GM12878 (cell line): Measurements from ENCODE around the gene UBE2D3. TPM values are rescaled to one million over a fixed set of nuclear protein-coding genes. Genes with fewer than 3 reads are reported as not detected.

Source experiments
- ATF7 ChIP-seq: fragments of 450-650 bp; IDR thresholded peaks from 2 replicates; pipeline ENCODE4 v1.6.1; 2016; ENCODE audit warnings: low read depth, mild to moderate bottlenecking
- BCL3 ChIP-seq: IDR thresholded peaks from 2 replicates; pipeline ENCODE4 v1.6.1; 2011; ENCODE audit warnings: borderline replicate concordance, low read depth, mild to moderate bottlenecking, moderate library complexity, low read length; ENCODE audit not compliant: insufficient read depth, poor library complexity, severe bottlenecking
- CEBPZ ChIP-seq: fragments of 150-350 bp; IDR thresholded peaks from 2 replicates; pipeline ENCODE4 v1.6.1; 2016; ENCODE audit warnings: low read depth, low read length
- CREM ChIP-seq: IDR thresholded peaks from 2 replicates; pipeline ENCODE4 v1.6.1; 2014; ENCODE audit warnings: antibody characterized with exemption, low read depth
- E2F8 ChIP-seq: fragments of 450-650 bp; IDR thresholded peaks from 2 replicates; pipeline ENCODE4 v1.6.1; 2018; ENCODE audit warnings: mild to moderate bottlenecking, low read depth, moderate library complexity; ENCODE audit not compliant: partially characterized antibody
- FOXM1 ChIP-seq: IDR thresholded peaks from 2 replicates; pipeline ENCODE4 v1.6.1; 2012; ENCODE audit warnings: low read depth, mild to moderate bottlenecking, inconsistent platforms, low read length, moderate library complexity
- HDAC6 ChIP-seq: fragments of 200-600 bp; sonication (generic); IDR thresholded peaks from one replicate; pipeline ENCODE4 v1.8.0; 2017; ENCODE audit warnings: antibody characterized with exemption; ENCODE audit not compliant: unreplicated experiment
- MYB ChIP-seq: fragments of 150-350 bp; IDR thresholded peaks from 2 replicates; pipeline ENCODE4 v1.6.1; 2014; ENCODE audit warnings: mild to moderate bottlenecking, low read depth, low read length, borderline replicate concordance
- MYC ChIP-seq: IDR thresholded peaks from 2 replicates; pipeline ENCODE4 v1.6.1; 2011; ENCODE audit warnings: mild to moderate bottlenecking, low read length, moderate library complexity, inconsistent platforms; ENCODE audit not compliant: insufficient read depth, insufficient replicate concordance, insufficient read length, severe bottlenecking
- PKNOX1 ChIP-seq: fragments of 450-650 bp; IDR thresholded peaks from 2 replicates; pipeline ENCODE4 v1.6.1; 2016; ENCODE audit warnings: mild to moderate bottlenecking
- RELB ChIP-seq: fragments of 450-650 bp; IDR thresholded peaks from 2 replicates; pipeline ENCODE4 v1.6.1; 2017; ENCODE audit warnings: low read depth, mild to moderate bottlenecking, moderate library complexity
- TBL1XR1 ChIP-seq: IDR thresholded peaks from 2 replicates; pipeline ENCODE4 v1.6.1; 2012; ENCODE audit warnings: low read depth, low read length, improper control_type of control experiment
- ZNF24 ChIP-seq: fragments of 450-650 bp; IDR thresholded peaks from 2 replicates; pipeline ENCODE4 v1.6.1; 2017; ENCODE audit warnings: antibody characterized with exemption, mild to moderate bottlenecking
- polyA plus RNA-seq, 11 experiments: library from polyadenylated mRNA; depleted of rRNA in 4 of 11; unstranded in 6 of 11; stranded (reverse) in 5 of 11; fragments of >200 nt; fragmentation: Nextera tagmentation in 4 of 11; fragmentation: Illumina TruSeq in 1 of 11; extraction: Ambion mirVana in 4 of 11; extraction: Trizol in 1 of 11; gene quantifications; 1 replicate in 1 of 11; 2 replicates in 10 of 11; pipeline versions ENCODE4 v1.2.1 to v1.2.3, GENCODE V29; 2011 to 2016; ENCODE audit warnings: inconsistent platforms in 2 of 11, missing spikeins in 2 of 11, low read depth in 1 of 11
- total RNA-seq, 4 experiments: library from RNA; depleted of rRNA in 3 of 4; stranded (reverse); fragments of >200 nt in 3 of 4; fragmentation: Illumina TruSeq in 1 of 4; extraction: Trizol in 1 of 4; gene quantifications; 2 replicates each; pipeline versions ENCODE4 v1.2.1 to v1.2.3, GENCODE V29; 2013 to 2021

Gene UBE2D3
- total and polyA plus RNA-seq, 10 of the 15 experiments (the other 5 are each of a cell fraction or from before 2014, with no cell fraction given): 162 to 572 (median 395) TPM

GRCh38 chr4:102759831-102760644 is 67.3 kb downstream of the UBE2D3 start (continued):
- 0 out of 2 replicates have a peak, but pooled peaks have one; percentile 31 for TF ChIP-seq FOXM1
- TF ChIP-seq ZNF24: peak; percentile 68
- TF ChIP-seq CEBPZ: no peak
- TF ChIP-seq BCL3: no peak
- TF ChIP-seq MYC: no peak
- 0 out of 2 replicates have a peak, but pooled peaks have one; percentile 45 for TF ChIP-seq RELB
- 0 out of 2 replicates have a peak, but pooled peaks have one; percentile 18 for TF ChIP-seq CREM
- TF ChIP-seq TBL1XR1: no peak; the same call in 1 of the 2 replicates
- TF ChIP-seq ATF7: peak; percentile 62
- no peak for TF ChIP-seq E2F8
- TF ChIP-seq MYB: no peak
- TF ChIP-seq PKNOX1: no peak
- no peak for TF ChIP-seq HDAC6
